Choroid plexus epithelial cell (primary cell): ENCODE measurements around the gene TSPAN14.
A peak's percentile ranks its signal among the peaks of the same experiment; 100 is the strongest.

ENCODE experiments used
- DNase-seq: peaks from one replicate; pipeline ENCODE4 v3.0.0-alpha.2; 2010; ENCODE audit warnings: low read depth
- H3K4me3 ChIP-seq: 2 replicates; pipeline ENCODE4 v1.5.1; 2011; ENCODE audit warnings: low read depth, mild to moderate bottlenecking, control low read depth, low read length, moderate library complexity
- TF ChIP-seq, protein P1 (sequence below): conservative IDR thresholded peaks from 2 replicates; pipeline ENCODE4 v1.5.1; 2011; ENCODE audit warnings: low read depth, mild to moderate bottlenecking, control low read depth, inconsistent platforms, low read length, moderate library complexity

The TSPAN14 gene

DNA sequence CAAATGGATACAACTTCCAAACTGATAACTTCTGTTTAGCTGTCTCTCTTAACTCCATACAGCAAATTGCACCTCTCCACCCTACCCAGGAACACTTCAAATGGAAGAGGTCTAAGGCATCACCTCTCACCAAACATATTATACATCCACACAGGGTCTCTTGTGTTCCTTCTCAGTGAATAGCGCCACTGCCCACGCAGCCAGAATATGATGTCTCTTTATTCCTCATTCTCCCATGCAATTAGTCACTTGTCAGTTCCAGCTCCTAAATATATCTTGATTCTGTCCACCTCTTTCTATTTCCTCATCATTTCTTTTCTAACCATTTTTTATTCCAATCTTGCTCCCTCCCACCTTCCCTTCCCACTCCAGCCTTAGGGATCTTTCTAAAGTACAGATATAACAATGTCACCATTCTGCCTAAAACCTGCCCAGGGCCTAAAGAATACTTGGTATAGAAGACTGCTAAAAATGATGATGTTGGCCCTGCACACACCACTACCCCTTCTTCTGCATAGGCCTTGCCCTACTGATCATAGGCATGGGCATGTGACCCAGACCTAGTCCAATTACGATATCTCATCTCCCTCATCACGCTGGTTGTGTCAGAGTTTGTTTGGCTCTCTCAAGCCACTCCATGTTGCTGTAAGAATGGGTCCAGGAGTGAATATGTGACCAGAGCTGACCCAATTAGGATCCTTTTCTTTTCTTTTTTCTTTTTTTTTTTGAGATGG lies 5.7 kb upstream of the TSPAN14 start:
- DNase-seq = no peak
- no peak overlapping the region for H3K4me3 ChIP-seq
- TF ChIP-seq, protein P1, sequence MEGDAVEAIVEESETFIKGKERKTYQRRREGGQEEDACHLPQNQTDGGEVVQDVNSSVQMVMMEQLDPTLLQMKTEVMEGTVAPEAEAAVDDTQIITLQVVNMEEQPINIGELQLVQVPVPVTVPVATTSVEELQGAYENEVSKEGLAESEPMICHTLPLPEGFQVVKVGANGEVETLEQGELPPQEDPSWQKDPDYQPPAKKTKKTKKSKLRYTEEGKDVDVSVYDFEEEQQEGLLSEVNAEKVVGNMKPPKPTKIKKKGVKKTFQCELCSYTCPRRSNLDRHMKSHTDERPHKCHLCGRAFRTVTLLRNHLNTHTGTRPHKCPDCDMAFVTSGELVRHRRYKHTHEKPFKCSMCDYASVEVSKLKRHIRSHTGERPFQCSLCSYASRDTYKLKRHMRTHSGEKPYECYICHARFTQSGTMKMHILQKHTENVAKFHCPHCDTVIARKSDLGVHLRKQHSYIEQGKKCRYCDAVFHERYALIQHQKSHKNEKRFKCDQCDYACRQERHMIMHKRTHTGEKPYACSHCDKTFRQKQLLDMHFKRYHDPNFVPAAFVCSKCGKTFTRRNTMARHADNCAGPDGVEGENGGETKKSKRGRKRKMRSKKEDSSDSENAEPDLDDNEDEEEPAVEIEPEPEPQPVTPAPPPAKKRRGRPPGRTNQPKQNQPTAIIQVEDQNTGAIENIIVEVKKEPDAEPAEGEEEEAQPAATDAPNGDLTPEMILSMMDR = no peak

DNA sequence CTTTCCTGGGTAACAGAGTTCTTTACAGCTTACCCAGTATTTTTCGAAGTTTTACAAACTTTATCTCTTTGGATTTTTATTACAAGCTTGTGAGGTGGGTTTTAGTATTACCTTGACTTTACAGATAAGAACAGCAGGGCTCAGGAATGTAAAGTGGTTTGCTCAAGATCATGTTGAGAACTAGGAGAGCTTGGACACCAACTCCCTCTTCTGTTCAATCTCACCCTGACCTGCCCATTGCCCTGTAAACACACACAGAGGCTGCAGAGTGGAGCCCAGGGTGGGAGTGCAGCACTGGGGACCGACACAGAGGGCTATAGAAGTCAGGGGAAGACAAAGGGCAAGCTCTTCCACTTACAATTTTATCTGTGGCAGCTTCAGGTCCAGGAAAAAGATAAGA lies 4.6 kb upstream of the TSPAN14 start:
- TF ChIP-seq, protein P1 = peak; percentile 7
- DNase-seq = no peak

DNA sequence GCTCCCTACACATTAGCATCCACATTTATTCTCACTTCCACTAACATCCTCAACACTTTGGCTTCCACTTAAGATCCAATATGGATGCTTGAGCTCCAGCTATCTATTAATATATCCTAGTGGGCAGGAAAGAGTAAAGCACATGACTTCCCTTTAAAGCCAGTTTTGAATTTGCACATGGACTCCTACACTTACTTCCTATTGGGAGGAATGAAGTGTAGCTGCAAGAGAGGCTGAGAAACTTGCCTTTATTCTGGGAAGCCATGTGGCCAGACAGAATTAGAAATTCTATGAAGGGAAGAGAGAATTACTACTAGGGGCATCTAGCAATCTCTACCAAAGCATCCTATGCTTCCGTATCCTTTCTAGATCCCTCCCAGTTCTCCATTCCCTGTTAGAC lies 3.0 kb upstream of the TSPAN14 start:
- TF ChIP-seq, protein P1 = no peak
- DNase-seq = no peak
- H3K4me3 ChIP-seq = no peak overlapping the region

More for the DNA sequence above, 4.6 kb upstream of the TSPAN14 start:
- H3K4me3 ChIP-seq = no peak overlapping the region

DNA sequence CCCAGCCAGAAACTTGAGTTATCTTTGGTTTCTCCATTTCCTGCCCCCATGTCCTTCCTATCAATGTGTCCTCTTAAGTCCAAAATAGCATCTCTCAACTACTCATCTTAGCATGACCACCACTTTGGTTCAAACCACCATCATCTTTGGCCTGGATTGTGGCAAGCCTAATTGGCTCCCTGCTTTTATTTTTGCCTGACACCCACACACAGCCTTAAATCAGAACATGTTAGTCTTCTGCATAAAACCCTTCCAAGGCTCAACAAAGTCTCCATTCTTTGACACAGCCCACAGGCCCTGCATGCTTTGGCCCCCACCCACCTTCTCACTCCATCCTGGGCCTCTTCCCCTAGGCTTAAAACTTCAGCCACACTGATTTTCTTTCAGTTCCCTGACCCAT lies 2.0 kb upstream of the TSPAN14 start:
- no peak for DNase-seq
- no peak overlapping the region for H3K4me3 ChIP-seq
- TF ChIP-seq, protein P1 = no peak

DNA sequence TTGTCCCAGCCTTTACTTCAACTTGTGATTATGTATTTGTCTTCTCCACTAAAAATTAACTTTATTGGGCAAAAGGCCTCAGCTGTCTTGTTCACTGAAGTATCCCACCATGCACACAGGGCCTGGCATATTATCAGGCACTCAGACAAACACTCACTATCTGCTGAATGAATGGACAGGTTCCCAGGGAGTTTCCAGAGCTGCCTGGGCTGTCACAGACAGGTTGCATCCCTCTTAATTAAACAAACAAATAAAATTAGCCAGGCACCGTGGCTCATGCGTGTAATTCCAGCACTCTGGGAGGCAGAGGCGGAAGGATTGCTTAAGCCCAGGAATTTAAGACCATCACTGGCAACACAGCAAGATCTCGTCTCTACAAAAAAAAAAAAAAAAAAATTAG lies 1.5 kb upstream of the TSPAN14 start:
- no peak for DNase-seq
- no peak overlapping the region for H3K4me3 ChIP-seq
- TF ChIP-seq, protein P1 = no peak

DNA sequence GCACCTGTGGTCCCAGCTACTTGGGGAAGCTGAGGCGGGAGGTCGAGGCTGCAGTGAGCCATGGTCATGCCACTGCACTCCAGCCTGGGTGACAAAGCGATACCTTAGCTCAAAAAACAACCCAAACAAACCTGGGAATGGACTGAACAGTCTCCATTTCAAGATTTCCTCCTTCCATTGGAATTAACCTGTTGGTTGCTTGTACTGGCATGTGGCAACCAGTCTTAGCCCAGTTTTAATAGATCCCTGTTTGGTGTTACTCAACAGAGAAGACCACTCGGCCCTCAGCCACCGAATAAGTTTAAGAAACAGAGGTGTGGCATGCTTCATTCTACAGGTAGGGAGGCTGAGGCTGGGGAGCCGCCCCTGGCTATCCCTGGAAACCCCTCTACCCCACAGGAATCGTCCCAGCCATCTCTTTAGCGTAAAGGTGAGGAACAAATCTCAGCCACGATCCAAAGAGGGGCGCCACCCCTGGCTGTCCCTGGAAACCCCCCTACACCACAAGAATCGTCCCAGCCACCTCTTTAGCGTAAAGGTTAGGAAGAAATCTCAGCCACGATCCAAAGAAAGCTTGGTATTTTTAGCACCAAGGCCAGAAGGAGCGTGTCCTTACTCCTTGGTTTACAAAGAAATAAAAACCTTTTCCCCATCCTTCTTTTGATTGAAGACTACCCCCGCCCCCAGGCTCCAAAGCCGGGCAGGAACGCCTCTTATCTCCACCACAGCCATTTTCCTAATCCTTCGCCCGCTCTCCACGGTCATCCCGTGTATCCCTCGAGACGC lies 861 bp upstream of the TSPAN14 start:
- DNase-seq = no peak
- peak overlapping the region; percentile 53 for H3K4me3 ChIP-seq
- TF ChIP-seq, protein P1 = no peak
